HG03520 (cell line): Measurements from ENCODE around the gene TRAK2.
"Not testable (repeated sequence)": the region's sequence is repeated elsewhere in the genome, so short reads cannot be mapped to it uniquely, and the experiment has no call there.

ENCODE experiments used
- ATAC-seq: cut with Tn5 transposase; IDR thresholded peaks from one replicate; pipeline ENCODE4 v1.9.1; 2021; ENCODE audit warnings: mild to moderate bottlenecking, moderate library complexity; ENCODE audit not compliant: unreplicated experiment

Gene TRAK2, protein sequence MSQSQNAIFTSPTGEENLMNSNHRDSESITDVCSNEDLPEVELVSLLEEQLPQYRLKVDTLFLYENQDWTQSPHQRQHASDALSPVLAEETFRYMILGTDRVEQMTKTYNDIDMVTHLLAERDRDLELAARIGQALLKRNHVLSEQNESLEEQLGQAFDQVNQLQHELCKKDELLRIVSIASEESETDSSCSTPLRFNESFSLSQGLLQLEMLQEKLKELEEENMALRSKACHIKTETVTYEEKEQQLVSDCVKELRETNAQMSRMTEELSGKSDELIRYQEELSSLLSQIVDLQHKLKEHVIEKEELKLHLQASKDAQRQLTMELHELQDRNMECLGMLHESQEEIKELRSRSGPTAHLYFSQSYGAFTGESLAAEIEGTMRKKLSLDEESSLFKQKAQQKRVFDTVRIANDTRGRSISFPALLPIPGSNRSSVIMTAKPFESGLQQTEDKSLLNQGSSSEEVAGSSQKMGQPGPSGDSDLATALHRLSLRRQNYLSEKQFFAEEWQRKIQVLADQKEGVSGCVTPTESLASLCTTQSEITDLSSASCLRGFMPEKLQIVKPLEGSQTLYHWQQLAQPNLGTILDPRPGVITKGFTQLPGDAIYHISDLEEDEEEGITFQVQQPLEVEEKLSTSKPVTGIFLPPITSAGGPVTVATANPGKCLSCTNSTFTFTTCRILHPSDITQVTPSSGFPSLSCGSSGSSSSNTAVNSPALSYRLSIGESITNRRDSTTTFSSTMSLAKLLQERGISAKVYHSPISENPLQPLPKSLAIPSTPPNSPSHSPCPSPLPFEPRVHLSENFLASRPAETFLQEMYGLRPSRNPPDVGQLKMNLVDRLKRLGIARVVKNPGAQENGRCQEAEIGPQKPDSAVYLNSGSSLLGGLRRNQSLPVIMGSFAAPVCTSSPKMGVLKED

DNA sequence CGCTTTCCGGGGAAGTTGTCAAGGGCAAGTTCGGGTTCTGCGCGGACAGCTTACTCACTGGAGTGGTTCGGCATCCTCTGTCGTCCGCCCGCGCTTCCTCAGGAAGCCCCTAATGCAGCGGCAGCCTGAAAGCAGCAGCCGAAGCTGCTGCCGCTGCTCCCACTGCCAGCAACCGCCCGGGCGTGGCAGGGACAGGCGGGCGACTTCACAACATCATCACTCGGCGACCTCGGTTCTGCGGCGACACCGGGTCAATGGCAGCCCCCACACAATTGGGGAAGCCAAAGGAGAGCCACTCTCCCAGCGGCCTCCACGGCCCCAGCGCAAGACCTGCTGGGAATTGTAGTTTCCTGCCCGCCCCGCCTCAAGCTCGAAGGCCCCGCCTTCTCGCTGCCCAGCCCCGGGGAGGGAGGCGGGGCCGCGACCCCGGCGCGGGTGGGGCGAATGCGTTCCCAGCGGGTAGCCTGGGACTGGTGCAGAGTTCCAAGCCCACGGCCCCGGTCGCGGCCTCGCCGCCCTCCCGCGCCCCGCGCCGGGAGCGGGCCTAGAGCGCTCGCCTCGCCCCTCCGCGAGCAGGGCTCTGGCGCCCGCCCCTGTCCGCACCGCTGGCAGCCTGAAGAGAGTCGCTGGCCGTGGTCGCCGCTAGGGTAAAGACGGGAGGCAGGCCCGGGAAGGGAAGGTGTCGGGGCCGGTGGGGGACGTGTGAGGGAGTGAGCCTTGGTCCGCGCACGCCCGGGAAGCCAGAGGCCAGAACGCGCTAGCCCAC is at the start of gene TRAK2, which contains the start of gene STRADB:
TRAK2 (minus strand) TSS at position 167 of the 766 bp plus-strand sequence. CDS start 30,951 bp downstream, outside the sequence.
STRADB (plus strand) TSS at position 449 of the 766 bp plus-strand sequence. CDS start 3,101 bp downstream, outside the sequence.
- ATAC-seq, result peak; percentile 96

DNA sequence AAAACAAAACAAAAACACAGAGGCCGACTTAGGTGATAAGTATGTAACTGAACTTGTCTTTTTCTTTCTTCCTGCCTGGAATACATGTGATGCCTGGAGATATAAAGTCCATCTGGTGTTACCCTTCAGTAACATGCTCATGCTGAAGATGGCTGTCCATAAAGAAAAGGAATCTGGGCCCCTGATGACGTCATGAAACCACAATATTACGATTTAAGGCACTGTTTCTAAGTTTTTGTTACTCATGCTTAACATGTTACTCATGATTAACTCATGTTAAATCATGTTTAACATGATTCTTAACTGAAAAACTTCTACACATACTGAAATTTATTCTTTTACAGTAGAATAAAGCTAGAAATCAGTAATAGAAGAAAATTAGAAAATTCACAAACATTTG is 49.3 kb upstream of the TRAK2 start:
- ATAC-seq, result no peak

DNA sequence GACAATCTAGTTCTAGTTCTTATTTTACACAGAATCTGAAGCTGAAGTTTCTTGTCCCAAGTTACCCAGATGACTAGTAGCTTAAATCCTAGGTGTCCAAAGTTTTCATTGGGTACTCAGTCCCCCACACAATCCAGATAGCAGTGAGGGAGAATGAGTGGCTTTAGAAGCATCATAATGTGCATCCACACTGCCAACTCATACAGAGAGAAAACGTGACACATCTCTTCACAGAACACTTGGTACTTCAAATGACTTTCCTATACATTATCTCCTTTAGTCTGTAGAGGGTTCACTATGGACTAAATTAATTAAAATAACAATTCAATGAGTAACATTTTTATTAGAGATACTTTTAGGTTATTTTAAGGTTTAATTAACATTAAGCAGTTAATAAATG is 45.5 kb upstream of the TRAK2 start:
- ATAC-seq, result no peak

DNA sequence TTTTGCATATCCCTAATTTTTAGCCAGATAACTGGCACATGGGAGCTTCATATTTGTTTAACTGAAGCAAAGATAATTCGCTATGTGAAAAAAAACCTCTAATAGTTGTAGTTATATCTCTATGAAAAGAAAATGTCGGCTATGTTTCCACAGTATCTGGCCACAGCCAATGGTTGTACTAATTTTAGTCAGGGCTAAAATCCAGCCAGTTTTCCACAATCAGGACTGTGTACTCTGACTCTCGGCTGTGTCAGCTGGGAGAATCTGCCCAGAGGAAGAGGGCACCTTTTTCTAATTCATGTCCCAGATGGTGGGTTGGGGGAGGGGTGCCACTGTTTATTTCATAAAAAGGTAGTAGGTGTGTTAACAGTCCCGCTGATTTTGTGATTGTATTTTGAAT is 39.0 kb upstream of the TRAK2 start:
- ATAC-seq, result no peak

DNA sequence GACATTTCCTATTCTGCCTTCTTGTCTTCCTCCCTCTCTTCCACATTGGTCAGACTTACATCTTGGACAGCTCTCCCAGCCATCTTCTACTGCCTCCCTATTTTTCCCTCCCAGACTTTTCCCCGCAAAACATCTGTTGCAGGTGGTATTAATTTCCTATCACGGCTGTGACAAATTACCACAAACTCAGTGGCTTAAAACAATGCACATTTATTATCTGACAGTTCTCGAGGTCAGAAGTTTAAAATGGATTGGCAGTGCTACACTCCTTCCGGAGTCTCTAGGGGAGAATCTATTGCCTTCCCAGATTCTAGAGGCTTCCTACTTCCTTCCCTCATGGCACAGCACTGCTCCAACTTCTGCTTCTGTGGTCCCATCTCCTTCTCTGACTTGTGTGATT is 33.5 kb upstream of the TRAK2 start:
- no peak for ATAC-seq

DNA sequence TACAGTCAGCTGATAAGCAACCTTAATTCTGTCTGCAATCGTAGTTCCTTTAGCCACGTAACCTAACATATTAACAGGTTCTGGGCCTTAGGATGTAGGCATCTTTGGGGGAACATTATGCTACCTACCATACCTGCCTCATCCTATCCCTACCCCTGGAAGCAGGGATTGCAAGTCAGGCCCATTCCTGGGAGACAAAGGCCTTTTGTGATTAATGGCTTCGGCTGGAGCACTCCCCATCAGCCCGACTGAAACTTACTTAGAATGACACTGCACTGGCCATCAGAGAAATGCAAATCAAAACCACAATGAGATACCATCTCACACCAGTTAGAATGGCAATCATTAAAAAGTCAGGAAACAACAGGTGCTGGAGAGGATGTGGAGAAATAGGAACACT is 32.5 kb upstream of the TRAK2 start:
- ATAC-seq, result not testable (repeated sequence)

DNA sequence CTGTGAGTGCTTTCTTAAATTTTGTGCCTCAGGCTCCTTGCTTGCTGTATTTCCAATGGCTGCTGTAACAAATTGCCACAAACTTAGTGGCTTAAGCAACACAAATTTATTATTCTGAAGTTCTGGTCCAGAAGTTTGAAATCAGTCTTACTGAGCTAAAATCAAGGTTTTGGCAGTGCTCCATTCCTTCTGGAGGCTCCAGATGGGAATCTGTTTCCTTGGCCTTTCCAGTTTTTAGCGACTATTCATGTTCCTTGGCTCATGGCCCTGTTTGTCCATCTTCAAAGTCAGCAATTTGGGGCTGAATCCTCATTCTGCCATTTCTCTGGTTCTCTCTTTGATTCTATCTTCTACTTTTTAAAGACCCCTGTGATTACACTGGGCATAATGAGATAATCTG is 32.1 kb upstream of the TRAK2 start:
- no peak for ATAC-seq

DNA sequence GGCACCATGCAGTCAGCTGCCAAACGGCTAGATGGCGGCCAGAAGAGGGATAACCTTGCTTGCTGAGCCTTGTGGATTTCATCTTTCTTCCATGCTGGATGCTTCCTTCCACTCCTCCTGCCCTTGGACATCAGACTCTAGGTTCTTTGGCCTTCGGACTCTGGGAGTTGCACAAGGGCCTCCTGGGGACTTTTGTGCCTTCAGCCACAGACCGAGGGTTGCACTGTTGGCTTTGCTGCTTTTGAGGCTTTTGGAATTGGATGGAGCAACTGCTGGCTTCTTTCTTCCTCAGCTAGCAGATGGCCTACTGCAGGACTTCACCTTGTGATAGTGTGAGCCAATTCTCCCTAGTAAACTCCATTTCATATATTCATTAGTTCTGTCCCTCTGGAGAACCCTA is 31.3 kb upstream of the TRAK2 start:
- ATAC-seq, result no peak

DNA sequence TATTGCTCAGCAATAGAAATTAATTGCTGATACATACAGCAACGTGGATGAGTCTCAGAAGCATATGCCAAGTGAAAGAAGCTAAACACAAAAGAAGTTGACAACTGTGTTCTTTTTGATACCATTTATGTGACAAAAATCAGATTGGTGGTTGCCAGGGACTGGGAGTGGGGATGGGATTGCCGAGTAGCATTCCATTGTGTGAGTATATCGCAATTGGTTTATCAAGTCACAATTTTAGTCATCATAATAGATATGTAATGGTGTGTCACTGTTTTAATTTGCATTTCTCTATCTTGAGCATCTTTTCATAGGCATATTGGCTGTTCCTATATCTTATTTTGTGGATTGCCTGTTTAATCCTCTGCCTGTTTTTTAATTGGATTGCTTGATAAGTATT is 21.2 kb upstream of the TRAK2 start:
- ATAC-seq, result no peak

DNA sequence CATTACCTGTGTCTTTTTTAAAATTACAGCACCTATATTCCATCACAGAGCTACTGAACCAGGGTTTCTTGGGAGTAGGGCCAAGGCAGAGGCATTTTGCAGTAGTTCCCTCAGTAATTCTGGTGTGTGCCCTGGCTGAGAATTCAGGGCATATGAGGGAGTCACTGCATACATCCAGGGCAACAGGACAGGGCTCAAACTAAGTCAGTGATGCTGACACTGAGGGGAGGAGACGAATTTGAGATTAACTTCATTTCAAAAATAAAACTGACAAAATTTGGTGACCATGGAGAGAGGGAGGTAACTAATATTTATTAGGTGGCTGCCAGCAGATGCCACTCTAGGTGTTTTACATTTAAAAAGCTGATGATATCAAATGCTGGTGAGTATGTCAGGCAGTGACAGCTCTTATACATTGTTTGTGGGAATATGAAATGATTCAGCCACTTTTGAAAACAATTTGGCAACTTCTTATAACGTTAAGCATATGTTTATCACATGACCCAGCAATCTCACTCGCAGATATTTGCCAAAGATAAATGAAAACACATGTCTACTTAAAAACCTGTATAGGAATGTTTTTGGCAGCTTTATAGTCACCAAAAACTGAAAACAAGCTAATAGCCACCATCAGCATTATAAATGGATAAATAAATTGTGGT is 20.6 kb upstream of the TRAK2 start:
- ATAC-seq, result no peak

DNA sequence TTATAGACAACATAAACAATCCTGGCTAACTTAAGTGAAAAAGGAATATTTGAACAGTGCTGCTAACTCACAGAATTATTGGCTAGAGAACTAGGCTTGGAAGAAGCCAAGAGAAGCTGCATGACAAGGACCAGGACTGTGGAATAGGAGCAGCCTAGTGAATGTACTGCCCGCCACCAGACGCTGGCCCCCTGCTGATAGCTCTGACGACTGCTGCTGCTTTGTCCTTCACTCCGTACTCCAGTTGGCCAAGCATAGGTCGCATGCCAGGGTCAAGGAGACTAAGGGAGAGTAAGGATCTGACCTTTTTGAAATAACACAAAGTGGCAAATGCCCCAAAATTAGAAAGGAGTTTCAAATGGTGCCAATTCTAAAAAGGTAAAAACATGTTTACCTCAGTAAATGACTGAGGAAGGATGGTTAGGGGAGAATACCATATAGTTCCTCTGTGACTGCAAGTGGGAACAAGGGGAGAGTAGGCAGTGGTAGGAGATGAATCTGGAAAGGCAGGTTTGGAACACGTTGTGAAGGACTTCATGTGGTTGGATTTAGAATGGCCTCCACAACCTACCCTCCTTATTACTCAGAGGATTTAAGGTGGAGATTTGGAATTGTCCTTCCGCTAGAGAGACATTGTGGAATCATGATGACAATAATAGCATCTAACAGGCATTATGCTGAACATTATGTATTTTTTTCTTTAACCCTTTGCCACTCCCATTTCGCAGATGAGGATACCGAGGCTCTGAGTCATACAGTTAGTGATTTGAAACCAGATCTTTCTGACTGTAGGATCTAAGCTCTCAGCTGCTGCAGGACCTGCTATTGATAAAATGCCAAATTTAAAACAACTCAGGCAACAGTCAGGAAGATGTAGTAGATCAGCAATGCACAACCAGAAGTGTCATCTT is 19.8 kb upstream of the TRAK2 start:
- no peak for ATAC-seq

DNA sequence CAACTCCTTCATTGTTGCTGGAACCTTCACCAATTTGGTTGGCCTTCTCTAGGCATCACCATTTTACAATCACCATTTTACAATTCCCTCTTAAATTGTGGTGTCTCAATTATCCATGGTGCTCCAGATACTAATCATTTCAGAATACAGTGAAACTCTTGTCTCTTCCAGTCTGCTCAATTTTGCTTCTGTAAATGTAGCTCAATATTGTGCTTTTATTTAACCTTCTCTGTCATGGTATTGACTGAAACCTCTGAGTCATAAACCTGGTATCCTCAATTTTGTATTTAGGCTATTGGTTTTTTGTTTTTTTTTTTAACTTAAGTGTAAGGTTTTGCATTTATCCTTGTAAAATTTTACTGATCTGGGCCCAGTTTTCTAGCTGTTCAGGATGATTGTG is 16.4 kb upstream of the TRAK2 start:
- no peak for ATAC-seq

DNA sequence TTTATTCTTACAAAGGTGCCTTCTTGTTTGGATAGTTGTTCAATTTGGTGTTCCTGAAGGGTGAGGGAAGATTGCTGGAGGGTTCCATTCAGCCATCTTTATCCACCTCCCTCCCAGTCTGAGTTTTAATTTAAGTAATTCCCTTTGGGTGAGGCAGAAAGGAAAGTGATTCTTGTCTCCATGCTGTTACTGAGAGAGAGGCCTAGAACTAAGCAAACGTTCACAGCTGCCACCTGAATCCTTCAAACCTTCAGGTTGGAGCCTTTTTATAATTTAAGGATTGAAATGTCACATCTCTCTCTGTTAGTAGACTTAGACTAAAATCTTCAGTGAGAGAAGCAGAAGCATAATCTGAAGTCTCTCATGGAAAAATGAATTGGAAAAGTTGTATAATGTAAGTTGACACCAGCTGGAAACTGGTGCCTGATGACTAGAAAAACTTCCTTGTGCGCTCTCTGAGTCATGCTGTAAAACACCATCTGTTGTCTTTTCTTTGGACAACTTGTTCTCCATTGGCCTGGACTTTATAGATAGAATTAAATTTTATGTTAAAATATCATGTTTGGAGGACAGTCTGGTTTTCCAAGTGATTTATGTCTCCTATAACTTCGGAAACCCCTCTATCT is 14.9 kb upstream of the TRAK2 start:
- no peak for ATAC-seq

DNA sequence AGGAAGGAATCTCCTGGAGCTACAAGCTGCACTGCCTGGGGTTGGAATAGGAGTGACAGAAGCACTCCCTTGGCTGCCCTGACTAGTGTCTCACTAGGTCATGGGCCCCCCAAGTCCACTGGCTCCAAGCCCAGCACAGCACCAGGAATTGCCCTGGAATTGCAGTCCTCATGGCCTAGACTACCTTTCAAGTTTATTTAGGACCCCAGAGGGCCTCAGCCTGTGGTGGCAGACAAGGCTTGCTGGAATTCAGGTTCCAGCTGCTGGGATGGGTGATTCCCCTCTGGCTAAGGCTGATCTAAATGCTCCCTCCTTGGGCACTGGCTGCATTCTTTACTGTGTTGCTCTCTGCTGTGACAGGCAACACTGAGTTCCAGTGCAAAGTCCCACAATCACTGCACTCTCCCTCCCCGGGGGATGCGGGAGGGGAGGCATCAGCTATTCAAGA is 14.3 kb upstream of the TRAK2 start:
- no peak for ATAC-seq

DNA sequence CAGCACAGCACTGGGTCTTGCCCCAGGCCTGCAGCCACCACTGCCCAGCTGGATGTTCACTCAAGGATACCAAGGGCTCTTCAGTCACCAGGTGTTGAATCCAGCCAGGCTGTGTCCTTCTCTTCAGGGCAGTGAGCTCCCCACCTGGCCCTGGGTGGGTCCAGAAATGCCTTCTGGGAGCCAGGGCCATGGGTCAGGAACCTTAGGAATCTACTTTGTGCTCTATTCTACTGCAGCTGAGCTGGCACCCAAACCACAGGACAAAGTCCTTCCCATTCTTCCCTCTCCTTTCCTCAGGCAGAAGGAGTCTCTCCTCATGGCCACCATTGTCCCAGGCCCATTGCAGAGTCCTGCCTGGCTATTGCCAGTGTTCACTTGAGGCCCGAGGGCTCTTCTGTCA is 13.3 kb upstream of the TRAK2 start:
- no peak for ATAC-seq

DNA sequence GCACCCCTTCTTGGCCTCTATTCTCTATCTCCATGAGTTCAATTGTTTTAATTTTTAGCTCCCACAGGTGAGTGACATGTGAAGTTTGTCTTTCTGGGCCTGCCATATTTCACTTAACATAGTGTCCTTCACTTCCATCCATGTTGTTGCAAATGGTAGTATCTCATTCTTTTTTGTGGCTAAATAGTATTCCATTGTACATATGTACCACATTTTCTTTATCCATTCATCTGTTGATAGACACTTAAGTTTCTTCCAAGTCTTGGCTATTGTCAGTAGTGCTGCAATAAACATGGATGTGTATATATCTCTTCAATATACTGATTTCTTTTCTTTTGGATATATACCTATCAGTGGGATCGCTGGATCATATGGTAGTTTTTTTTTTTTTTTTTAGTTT is 9.3 kb upstream of the TRAK2 start:
- no peak for ATAC-seq

DNA sequence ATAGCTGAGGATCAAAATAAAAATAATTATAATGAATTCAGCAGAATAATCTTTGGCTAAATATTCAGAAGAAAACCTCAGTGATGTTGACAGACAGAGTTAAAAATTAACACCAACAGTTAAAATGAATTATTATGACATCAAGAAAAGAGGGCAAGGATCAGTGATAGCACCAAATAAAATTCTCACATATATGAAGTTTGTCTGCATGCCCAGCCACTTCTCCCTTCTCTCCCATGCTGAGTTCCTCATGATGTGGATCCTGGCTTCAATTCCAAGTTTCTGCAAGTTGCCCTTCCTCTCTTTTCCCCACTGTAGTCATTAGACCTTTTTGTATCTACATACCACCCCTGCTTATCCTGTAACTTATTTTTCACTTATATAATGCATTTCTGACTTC is 7.1 kb upstream of the TRAK2 start:
- ATAC-seq, result no peak

DNA sequence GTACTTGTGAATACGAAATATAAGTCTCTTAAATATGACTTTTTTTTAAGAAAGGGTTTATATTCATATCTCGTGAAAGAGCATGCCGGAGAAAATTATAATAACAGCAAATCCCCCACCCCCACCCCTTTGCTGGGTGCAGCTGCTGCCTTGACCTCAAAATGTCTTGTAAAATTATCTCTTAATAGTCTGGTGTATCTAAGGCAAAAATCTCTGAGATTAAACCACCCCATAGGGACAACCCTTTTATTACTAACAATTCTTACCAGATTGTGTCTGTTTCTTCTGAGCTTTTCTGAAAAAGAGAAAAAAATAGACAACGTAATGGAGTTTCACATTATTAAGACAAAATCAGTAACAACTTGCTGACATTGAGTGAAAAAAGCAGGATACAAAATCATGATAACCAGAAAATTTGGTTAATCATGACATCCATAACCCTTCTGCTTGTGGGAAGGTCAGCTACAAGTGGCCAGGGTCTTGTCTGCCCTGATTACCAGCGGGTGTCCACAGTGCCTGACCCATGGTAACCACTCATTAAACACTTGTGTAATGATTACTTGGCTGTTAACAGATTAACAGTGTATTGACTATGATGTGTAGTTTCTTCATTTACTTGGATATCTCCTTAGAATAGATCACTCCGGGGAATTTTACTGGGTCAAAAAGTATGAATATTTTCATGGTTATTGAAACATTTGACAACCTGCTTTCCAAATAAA is 1.8 kb upstream of the TRAK2 start:
- no peak for ATAC-seq
